Loucy (cell line): ENCODE results near the gene ACSS3.

Source experiments
- H2AFZ ChIP-seq: fragments of 200-600 bp; sonication (generic); 2 replicates; pipeline ENCODE4 v1.6.0; 2016; ENCODE audit warnings: antibody characterized with exemption, mild to moderate bottlenecking, low read length, moderate library complexity
- H3F3A ChIP-seq: fragments of 200-600 bp; 2 replicates; pipeline ENCODE4 v1.6.0; 2016; ENCODE audit warnings: antibody characterized with exemption, low read depth, mild to moderate bottlenecking
- H3K27me3 ChIP-seq: fragments of 200-600 bp; sonication (generic); 2 replicates; pipeline ENCODE4 v1.6.1; 2014; ENCODE audit warnings: low read length, mild to moderate bottlenecking; ENCODE audit not compliant: insufficient read depth, poor library complexity, severe bottlenecking
- H3K36me3 ChIP-seq: fragments of 200-600 bp; sonication (generic); 2 replicates; pipeline ENCODE4 v1.6.1; 2016; ENCODE audit warnings: low read length; ENCODE audit not compliant: insufficient read depth
- H3K4me1 ChIP-seq: fragments of 200-600 bp; sonication (generic); 2 replicates; pipeline ENCODE4 v1.5.1; 2014; ENCODE audit warnings: low read length, mild to moderate bottlenecking; ENCODE audit not compliant: insufficient read depth, poor library complexity, severe bottlenecking
- H3K4me2 ChIP-seq: fragments of 200-600 bp; sonication (generic); 2 replicates; pipeline ENCODE4 v1.6.0; 2014; ENCODE audit warnings: antibody characterized with exemption, low read length, low read depth, mild to moderate bottlenecking; ENCODE audit not compliant: poor library complexity, severe bottlenecking
- H3K4me3 ChIP-seq: fragments of 200-600 bp; sonication (generic); 2 replicates; pipeline ENCODE4 v1.5.1; 2014; ENCODE audit warnings: low read length, mild to moderate bottlenecking, mixed read lengths; ENCODE audit not compliant: poor library complexity, severe bottlenecking
- H3K79me2 ChIP-seq: fragments of 200-600 bp; sonication (generic); 2 replicates; pipeline ENCODE4 v1.6.1; 2014; ENCODE audit warnings: low read length; ENCODE audit not compliant: insufficient read depth
- H3K9ac ChIP-seq: fragments of 200-600 bp; sonication (generic); 2 replicates; pipeline ENCODE4 v1.6.0; 2014; ENCODE audit warnings: mild to moderate bottlenecking, low read depth, low read length, moderate library complexity; ENCODE audit not compliant: poor library complexity, severe bottlenecking
- H3K9me2 ChIP-seq: fragments of 200-600 bp; sonication (generic); replicated peaks from 2 replicates; pipeline ENCODE4 v1.6.1; 2016; ENCODE audit warnings: low read depth, low read length, mixed read lengths
- H3K9me3 ChIP-seq: fragments of 200-600 bp; sonication (generic); 2 replicates; pipeline ENCODE4 v1.6.1; 2014; ENCODE audit warnings: mild to moderate bottlenecking, antibody characterized with exemption, low read length, low read depth; ENCODE audit not compliant: insufficient read depth
- H4K20me1 ChIP-seq: fragments of 200-600 bp; sonication (generic); 2 replicates; pipeline ENCODE4 v1.6.0; 2014; ENCODE audit warnings: antibody characterized with exemption, low read length, mild to moderate bottlenecking; ENCODE audit not compliant: insufficient read depth, poor library complexity, severe bottlenecking
- EZH2phosphoT487 ChIP-seq: fragments of 200-600 bp; IDR thresholded peaks from 2 replicates; pipeline ENCODE4 v1.6.1; 2018; ENCODE audit warnings: antibody characterized with exemption, mild to moderate bottlenecking, moderate library complexity, borderline replicate concordance
- TF ChIP-seq, protein P1 (sequence below): fragments of 200-600 bp; sonication (generic); conservative IDR thresholded peaks from 2 replicates; pipeline ENCODE4 v1.5.1; 2014; ENCODE audit warnings: mild to moderate bottlenecking, antibody characterized with exemption, low read length

ACSS3 gene, protein sequence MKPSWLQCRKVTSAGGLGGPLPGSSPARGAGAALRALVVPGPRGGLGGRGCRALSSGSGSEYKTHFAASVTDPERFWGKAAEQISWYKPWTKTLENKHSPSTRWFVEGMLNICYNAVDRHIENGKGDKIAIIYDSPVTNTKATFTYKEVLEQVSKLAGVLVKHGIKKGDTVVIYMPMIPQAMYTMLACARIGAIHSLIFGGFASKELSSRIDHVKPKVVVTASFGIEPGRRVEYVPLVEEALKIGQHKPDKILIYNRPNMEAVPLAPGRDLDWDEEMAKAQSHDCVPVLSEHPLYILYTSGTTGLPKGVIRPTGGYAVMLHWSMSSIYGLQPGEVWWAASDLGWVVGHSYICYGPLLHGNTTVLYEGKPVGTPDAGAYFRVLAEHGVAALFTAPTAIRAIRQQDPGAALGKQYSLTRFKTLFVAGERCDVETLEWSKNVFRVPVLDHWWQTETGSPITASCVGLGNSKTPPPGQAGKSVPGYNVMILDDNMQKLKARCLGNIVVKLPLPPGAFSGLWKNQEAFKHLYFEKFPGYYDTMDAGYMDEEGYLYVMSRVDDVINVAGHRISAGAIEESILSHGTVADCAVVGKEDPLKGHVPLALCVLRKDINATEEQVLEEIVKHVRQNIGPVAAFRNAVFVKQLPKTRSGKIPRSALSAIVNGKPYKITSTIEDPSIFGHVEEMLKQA

DNA sequence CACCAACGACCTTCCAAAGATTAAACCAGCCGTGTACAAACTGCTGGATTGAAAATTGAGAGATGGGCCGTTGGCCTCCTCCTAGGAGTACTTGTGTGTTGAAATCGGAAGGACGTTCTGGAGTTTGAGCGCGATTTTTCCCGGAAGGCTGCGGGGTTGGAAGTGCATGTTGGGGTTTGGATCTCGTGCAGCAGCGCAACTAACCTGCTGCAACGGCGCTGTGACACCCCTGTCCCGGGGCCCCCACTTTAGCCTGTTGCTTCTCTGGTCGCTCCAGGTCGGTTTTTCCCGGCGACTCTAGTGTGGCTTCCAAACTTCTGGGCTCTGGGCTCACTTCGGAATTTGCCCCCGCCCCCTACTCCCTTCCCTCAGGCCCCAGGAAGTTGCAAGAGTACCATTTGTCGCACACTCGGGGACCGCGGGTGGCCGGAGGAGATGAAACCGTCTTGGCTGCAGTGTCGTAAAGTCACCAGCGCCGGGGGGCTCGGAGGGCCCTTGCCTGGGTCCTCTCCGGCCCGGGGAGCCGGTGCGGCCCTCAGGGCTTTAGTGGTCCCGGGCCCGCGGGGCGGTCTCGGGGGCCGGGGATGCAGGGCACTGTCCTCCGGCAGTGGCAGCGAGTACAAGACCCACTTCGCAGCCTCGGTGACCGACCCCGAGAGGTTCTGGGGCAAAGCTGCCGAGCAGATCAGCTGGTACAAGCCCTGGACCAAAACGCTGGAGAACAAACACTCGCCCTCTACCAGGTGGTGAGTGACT is at the start of gene ACSS3:
TSS of gene ACSS3 (plus strand) at position 394 of the 756 bp plus-strand sequence. CDS start at position 436, 42 bp downstream.
- Histone ChIP-seq H3K27me3 (no peaks in the 10 kb centered on the region), H3K9me3 (no peaks in the 10 kb centered on the region), H4K20me1 (no peaks in the 10 kb centered on the region), H3F3A (no peaks in the 10 kb centered on the region), H3K79me2 (no peaks in the 10 kb centered on the region), H2AFZ (no peak within 1 kb of the TSS), H3K9ac (no peak within 1 kb of the TSS), H3K4me3 (no peak within 1 kb of the TSS), H3K4me2 (no peak within 1 kb of the TSS), H3K9me2 (no peaks in the 10 kb centered on the region), H3K4me1 (no peaks in the 10 kb centered on the region), H3K36me3 (no peaks in the 10 kb centered on the region)
- TF ChIP-seq, protein P1, sequence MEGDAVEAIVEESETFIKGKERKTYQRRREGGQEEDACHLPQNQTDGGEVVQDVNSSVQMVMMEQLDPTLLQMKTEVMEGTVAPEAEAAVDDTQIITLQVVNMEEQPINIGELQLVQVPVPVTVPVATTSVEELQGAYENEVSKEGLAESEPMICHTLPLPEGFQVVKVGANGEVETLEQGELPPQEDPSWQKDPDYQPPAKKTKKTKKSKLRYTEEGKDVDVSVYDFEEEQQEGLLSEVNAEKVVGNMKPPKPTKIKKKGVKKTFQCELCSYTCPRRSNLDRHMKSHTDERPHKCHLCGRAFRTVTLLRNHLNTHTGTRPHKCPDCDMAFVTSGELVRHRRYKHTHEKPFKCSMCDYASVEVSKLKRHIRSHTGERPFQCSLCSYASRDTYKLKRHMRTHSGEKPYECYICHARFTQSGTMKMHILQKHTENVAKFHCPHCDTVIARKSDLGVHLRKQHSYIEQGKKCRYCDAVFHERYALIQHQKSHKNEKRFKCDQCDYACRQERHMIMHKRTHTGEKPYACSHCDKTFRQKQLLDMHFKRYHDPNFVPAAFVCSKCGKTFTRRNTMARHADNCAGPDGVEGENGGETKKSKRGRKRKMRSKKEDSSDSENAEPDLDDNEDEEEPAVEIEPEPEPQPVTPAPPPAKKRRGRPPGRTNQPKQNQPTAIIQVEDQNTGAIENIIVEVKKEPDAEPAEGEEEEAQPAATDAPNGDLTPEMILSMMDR: no peak
- no peak for TF ChIP-seq EZH2phosphoT487

DNA sequence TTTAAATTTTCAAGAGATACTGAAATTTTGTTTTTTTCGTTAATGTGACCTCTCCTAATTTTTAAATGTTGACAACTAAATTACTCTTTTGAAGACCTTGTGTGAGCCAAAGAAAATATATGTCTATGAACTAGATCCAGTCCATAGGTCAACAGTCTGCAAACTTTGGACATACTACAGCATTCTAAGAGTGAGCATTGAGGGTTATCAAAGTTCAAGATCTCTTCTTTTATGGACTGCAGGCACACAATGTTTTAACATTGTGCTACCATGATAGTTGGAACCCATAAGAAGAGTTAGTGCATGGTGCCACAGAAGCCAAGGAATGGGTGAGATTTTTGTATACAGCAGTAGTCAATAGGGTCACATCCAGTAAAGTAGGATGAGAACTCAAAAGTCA is 43.0 kb upstream of the ACSS3 start:
- H3K4me2 ChIP-seq: no peak overlapping the region
- no peaks in the 10 kb centered on the region for H3K79me2 ChIP-seq
- no peaks in the 10 kb centered on the region for H3K9me2 ChIP-seq
- H3K27me3 ChIP-seq: no peaks in the 10 kb centered on the region
- no peak overlapping the region for H2AFZ ChIP-seq
- TF ChIP-seq, protein P1: no peak
- no peak for TF ChIP-seq EZH2phosphoT487
- H3K9me3 ChIP-seq: no peaks in the 10 kb centered on the region
- H3K4me3 ChIP-seq: no peak overlapping the region
- H3K4me1 ChIP-seq: no peaks in the 10 kb centered on the region
- no peaks in the 10 kb centered on the region for H4K20me1 ChIP-seq
- H3K36me3 ChIP-seq: no peaks in the 10 kb centered on the region
- no peak overlapping the region for H3K9ac ChIP-seq
- no peaks in the 10 kb centered on the region for H3F3A ChIP-seq

DNA sequence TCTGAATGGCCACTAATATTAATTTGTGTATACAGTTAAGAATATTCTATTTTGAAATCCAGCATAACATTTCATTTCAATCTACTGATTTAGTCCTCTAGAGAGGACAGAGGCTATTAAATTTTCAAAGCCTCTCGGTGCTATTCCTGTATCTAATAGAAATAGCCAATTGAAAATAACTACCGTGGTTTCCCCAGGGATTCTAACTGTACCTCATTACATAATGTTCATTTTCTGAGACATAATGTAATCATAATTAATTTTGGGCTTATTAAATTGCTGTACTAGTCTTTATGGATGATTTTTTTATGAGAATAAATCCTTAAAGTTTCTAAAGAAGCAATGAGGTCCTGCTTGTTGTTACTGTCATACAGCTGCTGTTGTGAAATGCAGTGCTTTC is 38.6 kb upstream of the ACSS3 start:
- no peaks in the 10 kb centered on the region for H3K9me3 ChIP-seq
- H3K9me2 ChIP-seq: no peaks in the 10 kb centered on the region
- H3K4me2 ChIP-seq: no peak overlapping the region
- H4K20me1 ChIP-seq: no peaks in the 10 kb centered on the region
- H3F3A ChIP-seq: no peaks in the 10 kb centered on the region
- no peak for TF ChIP-seq EZH2phosphoT487
- TF ChIP-seq, protein P1: no peak
- no peak overlapping the region for H3K4me3 ChIP-seq
- H3K27me3 ChIP-seq: no peaks in the 10 kb centered on the region
- no peaks in the 10 kb centered on the region for H3K36me3 ChIP-seq
- no peaks in the 10 kb centered on the region for H3K79me2 ChIP-seq
- H2AFZ ChIP-seq: no peak overlapping the region
- no peak overlapping the region for H3K9ac ChIP-seq
- H3K4me1 ChIP-seq: no peaks in the 10 kb centered on the region
